Middle frontal gyrus (tissue), 1 donor: ENCODE data around the gene RFXAP.

Source experiments
- DNase-seq: peaks from one replicate; pipeline ENCODE4 v3.0.0-alpha.2; 2015; ENCODE audit warnings: low spot score; ENCODE audit errors: extremely low spot score

Gene RFXAP

GRCh38 chr13:36865265-36865664 lies 46.2 kb downstream of the RFXAP start:
- no peak for DNase-seq

GRCh38 chr13:36866232-36866631 lies 47.2 kb downstream of the RFXAP start:
- DNase-seq = no peak

GRCh38 chr13:36870050-36870692 lies 51.1 kb downstream of the RFXAP start:
- DNase-seq = no peak

- DNase-seq = no peak
Measured at GRCh38 chr13:36872621-36873020, 53.6 kb downstream of the RFXAP start.

GRCh38 chr13:36875431-36875830 lies 56.4 kb downstream of the RFXAP start:
- DNase-seq = no peak

- DNase-seq = no peak
Measured at GRCh38 chr13:36875961-36876360, 56.9 kb downstream of the RFXAP start.
